Measurements from ENCODE around the gene TCF7L2.

TCF7L2 gene

DNA sequence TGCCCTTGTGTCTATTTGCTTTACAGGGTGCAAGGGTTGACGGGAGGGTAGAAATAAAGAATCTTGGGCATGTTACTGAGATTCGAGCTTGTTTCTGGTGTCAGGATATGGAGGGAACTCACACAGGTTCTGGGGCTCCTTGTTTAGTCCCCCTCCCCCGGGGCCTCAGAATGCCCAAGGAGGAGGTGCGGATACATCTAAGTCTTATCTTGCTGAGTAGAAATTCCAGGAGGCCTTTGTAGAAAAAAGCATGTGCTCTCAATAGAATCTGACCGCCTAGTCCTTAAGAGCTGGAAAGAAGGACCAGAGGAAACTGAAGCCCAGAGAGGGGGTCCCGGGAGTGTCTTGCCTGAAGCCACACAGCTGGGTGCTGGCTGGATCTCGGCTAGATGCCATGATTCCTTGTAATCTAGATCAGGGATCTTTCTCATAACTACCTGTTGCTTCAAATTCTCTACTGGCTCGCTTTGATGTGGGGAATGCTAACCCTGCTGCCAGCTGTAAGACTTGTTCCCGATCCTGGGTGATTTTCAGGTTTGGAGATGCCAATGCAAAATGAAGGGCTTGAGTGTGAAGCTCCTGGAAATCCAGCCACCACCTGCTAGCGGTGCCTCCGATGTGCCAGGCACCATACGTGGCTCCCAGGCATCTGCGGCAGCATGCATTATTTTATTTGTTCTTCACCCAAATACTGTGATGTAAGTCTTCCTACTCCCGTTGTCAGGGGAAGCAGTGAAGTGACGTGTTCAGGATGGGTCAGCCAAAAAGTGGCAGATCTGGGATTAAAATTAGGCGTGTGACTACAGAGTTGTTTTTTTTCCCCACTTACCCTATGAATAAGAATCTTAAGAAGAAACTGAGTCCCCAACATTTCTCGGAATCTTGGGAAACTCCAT, 226.0 kb downstream of the TCF7L2 start:
- POLR2A ChIA-PET (ENCODE audit: low non-redundant PET): no interaction called here

DNA sequence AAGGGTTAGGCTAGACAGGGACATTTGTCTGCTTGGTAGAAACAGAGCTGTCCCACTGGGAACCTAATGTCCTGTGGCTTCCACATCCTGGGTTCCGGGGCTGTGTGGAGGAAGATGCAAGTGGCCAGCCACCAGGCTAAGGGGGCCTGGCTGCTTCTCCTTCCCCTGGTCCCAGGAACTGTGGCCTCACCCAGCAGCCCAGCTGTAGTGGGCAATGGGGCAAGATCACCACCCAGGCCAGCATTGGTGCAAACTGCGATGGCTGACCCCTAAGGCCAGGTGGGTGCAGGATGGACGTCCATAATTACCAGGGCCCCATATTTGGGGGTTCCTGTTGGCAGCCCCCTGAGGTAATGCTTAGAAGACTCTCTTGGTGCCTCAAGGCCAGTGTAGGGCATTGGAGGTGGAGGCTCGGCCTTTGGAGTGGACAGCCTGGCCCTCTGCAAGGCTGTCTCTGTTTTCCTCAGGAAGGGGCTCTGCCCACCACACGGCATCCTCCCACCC, 226.7 kb downstream of the TCF7L2 start:
- no peak overlapping the region for H3K27ac ChIP-seq
- ChIA-PET CTCF (no interaction called here), POLR2A (ENCODE audit: low non-redundant PET) (no interaction called here)
- no peak for DNase-seq (ENCODE audit: low spot score)
- TF ChIP-seq, protein P1, sequence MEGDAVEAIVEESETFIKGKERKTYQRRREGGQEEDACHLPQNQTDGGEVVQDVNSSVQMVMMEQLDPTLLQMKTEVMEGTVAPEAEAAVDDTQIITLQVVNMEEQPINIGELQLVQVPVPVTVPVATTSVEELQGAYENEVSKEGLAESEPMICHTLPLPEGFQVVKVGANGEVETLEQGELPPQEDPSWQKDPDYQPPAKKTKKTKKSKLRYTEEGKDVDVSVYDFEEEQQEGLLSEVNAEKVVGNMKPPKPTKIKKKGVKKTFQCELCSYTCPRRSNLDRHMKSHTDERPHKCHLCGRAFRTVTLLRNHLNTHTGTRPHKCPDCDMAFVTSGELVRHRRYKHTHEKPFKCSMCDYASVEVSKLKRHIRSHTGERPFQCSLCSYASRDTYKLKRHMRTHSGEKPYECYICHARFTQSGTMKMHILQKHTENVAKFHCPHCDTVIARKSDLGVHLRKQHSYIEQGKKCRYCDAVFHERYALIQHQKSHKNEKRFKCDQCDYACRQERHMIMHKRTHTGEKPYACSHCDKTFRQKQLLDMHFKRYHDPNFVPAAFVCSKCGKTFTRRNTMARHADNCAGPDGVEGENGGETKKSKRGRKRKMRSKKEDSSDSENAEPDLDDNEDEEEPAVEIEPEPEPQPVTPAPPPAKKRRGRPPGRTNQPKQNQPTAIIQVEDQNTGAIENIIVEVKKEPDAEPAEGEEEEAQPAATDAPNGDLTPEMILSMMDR (conservative IDR thresholded peaks at IDR 0.05; ENCODE audit: low read depth): no peak

More for the DNA sequence above, 226.0 kb downstream of the TCF7L2 start:
- no peak for DNase-seq (ENCODE audit: low spot score)
- no peak overlapping the region for H3K27ac ChIP-seq
- CTCF ChIA-PET: interaction anchor here (0.6 kb wide), 1 partner anchor 17 kb away, joined by 6 read pairs; no protein-coding TSS in a partner anchor
- TF ChIP-seq, protein P1 (conservative IDR thresholded peaks at IDR 0.05; ENCODE audit: low read depth): no peak

DNA sequence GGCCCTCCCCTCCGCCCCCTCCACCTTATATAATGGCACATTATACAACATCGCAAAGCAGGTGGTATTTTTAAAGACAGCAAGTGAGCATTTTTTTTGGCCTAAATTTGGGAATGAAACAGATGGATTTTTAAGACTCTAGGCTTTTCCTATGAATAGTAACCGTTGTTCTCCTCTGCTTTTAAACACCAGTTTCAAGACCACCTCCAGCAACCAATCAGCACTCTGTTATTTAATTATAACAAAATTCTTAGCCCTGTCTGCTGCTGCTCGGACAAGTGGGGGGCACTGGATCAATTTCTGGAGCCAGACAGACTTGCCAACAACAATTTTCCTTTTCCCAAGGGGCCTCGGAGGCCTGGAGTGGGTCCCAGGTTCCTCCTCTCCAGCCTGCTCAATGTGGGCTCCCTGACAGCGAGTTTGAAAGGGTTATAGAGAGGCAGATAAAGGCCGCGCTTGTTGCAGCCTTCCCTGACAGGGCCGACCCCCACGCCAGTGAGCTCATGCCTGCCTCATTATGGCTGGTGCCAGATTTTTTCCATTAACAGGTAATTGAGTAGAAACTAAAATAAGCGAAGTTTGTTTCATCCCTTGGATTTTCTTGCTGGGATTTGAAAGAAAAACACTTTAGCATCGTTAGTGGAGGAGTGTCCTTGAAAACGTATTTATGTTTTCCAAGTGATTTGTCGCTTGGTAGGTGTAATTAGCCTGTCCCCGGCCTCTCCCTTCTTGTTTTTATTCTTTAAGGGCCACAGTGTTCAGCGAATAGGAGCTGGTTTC, 227.3 kb downstream of the TCF7L2 start:
- TF ChIP-seq, protein P1 (conservative IDR thresholded peaks at IDR 0.05; ENCODE audit: low read depth): no peak
- ChIA-PET CTCF (no interaction called here), POLR2A (ENCODE audit: low non-redundant PET) (no interaction called here)
- H3K27ac ChIP-seq: no peak overlapping the region
- no peak for DNase-seq (ENCODE audit: low spot score)

DNA sequence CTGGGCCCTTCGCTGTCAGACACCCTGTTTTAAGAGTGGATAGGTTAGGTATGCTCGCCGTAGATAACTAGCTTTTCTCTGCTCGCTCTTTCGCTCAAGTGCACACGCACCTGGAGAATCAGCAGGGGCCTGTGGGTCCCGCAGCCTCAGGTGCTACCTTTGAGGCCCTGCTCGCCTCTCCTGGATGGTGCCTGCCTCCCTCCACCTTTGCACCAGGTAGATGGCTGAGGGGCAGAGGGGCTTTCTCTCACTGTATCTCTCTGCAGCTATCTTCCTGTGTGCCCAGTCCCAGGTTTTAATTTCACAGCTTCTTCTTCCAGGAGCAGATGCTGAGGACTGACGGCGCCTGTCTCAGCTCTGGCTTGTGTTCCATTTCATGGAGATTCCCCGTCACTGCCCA, 227.9 kb downstream of the TCF7L2 start:
- CTCF ChIA-PET: no interaction called here
- POLR2A ChIA-PET (ENCODE audit: low non-redundant PET): no interaction called here
- TF ChIP-seq, protein P1 (conservative IDR thresholded peaks at IDR 0.05; ENCODE audit: low read depth): no peak
- no peak overlapping the region for H3K27ac ChIP-seq
- DNase-seq (ENCODE audit: low spot score): no peak

DNA sequence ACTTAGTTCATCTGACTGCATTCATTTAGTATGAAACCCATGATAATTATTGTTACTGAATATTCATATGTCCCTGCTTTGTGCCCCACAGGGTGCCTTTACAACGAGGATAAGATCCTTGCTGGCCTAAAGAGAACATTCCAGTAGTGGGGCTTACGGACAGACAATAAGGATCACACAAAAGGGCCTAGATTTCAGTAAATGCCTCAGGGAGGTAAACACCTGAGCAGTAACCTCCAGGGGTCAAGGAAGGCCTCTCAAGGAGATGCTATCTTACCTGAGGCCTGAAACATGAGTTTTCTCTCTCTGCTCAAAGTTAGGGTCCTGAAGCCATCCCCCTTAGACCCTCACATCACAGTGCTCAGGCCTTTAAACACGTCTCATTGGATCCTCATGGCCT, 228.7 kb downstream of the TCF7L2 start:
- no peak for DNase-seq (ENCODE audit: low spot score)
- CTCF ChIA-PET: interaction anchor here (0.5 to 0.6 kb wide), 2 partner anchors 53 to 874 kb away, joined by 4 to 5 read pairs; no protein-coding TSS in a partner anchor
- POLR2A ChIA-PET (ENCODE audit: low non-redundant PET): no interaction called here
- H3K27ac ChIP-seq: no peak overlapping the region
- TF ChIP-seq, protein P1 (conservative IDR thresholded peaks at IDR 0.05; ENCODE audit: low read depth): no peak

DNA sequence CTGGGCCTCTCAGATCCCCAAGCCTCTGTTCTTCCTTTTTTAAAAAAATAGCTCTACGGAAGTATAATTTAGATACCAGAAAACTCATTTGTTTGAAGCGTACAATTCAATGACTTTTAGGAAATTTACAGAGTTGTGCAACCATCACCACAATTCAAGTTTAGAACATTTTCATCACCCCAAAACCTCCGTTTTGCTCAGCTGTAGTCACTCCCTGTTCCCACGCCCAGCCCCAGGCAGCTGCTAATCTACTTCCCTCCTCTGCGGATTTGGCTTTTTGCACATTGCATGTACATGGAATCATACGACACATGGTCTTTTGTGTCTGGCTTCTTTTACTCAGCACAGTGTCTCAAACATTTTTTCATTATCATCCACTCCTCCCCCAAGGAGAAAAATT, 229.2 kb downstream of the TCF7L2 start:
- DNase-seq (ENCODE audit: low spot score): no peak
- ChIA-PET CTCF (interaction anchor here (0.6 kb wide), 1 partner anchor 874 kb away, joined by 4 read pairs; no protein-coding TSS in a partner anchor), POLR2A (ENCODE audit: low non-redundant PET) (no interaction called here)
- TF ChIP-seq, protein P1 (conservative IDR thresholded peaks at IDR 0.05; ENCODE audit: low read depth): no peak
- H3K27ac ChIP-seq: no peak overlapping the region

Data from RWPE1 (cell line).